ENCODE data around the gene SHROOM3.

- no peak for TF ChIP-seq EZH2 (IDR thresholded peaks at IDR 0.05; ENCODE audit: borderline replicate concordance, insufficient read depth, low read depth, low read length, poor library complexity, severe bottlenecking)
- TF ChIP-seq CTCF (IDR thresholded peaks at IDR 0.05), result no peak
Measured at GRCh38 chr4:76406081-76406480, 28.9 kb upstream of the SHROOM3 start.
